Upper lobe of left lung (tissue), 6 donors: ENCODE measurements around the gene PTCD2. TPM values are rescaled to one million over a fixed set of nuclear protein-coding genes. Genes with fewer than 3 reads are reported as not detected.

Source experiments
- ATAC-seq, 2 donors: fragments of 200-7000 bp; cut with Tn5 transposase; one replicate each; pipeline ENCODE4 v1.9.1; 2022; ENCODE audit warnings: mild to moderate bottlenecking in 2 of 2, moderate library complexity in 2 of 2; ENCODE audit not compliant: low FRiP score in 2 of 2
- DNase-seq, 2 donors: peaks; one replicate each; pipeline ENCODE4 v3.0.0-alpha.2; 2019 to 2020
- H3K27ac ChIP-seq, 4 donors: fragments of 200-600 bp; sonication (generic); one replicate each; pipeline ENCODE4 v1.5.1; 2016 to 2019
- H3K27me3 ChIP-seq, 4 donors: fragments of 200-600 bp; sonication (generic); one replicate each; pipeline ENCODE4 v1.5.1; 2017 to 2019
- H3K36me3 ChIP-seq, 4 donors: fragments of 200-600 bp; sonication (generic); one replicate each; pipeline ENCODE4 v1.5.1; 2016 to 2019
- H3K4me1 ChIP-seq, 4 donors: fragments of 200-600 bp; sonication (generic); one replicate each; pipeline ENCODE4 v1.5.1; 2018 to 2019
- H3K4me3 ChIP-seq, 4 donors: fragments of 200-600 bp; sonication (generic); one replicate each; pipeline ENCODE4 v1.5.1; 2017 to 2019; ENCODE audit warnings: mild to moderate bottlenecking in 2 of 4, moderate library complexity in 1 of 4
- H3K9me3 ChIP-seq, 4 donors: fragments of 200-600 bp; sonication (generic); one replicate each; pipeline ENCODE4 v1.5.1; 2018 to 2019
- EP300 ChIP-seq, 4 donors: sonication (generic); formaldehyde crosslinking; IDR thresholded peaks; one replicate each; pipeline ENCODE4 v1.5.1; 2017; ENCODE audit warnings: antibody characterized with exemption in 4 of 4, control low read depth in 2 of 4
- POLR2A ChIP-seq, 4 donors: fragments of 450-650 bp; IDR thresholded peaks; one replicate each; pipeline ENCODE4 v1.5.1; 2016 to 2017; ENCODE audit warnings: antibody characterized with exemption in 4 of 4, mild to moderate bottlenecking in 2 of 4
- POLR2AphosphoS5 ChIP-seq, 2 donors: sonication (generic); formaldehyde crosslinking; IDR thresholded peaks; one replicate each; pipeline ENCODE4 v1.5.1; 2017; ENCODE audit warnings: antibody characterized with exemption in 2 of 2
- WGBS, 2 donors: methylation state at CpG; one replicate each; pipeline ENCODE4 v1.1.5; 2017 to 2018; 5-methylcytosine and 5-hydroxymethylcytosine counted together
- total RNA-seq, 6 donors: library from RNA; depleted of rRNA in 4 of 6; stranded (reverse); fragments of >200 nt in 4 of 6; gene quantifications; one replicate each; pipeline versions ENCODE4 v1.1.0 to v1.2.1, GENCODE V29; 2016 to 2021
- TF ChIP-seq, protein P1 (sequence below), 6 experiments: fragments of 450-650 bp in 4 of 6; fragments of 200-600 bp in 2 of 6; sonication (generic) in 2 of 6; IDR thresholded peaks; one replicate each; pipeline ENCODE4 v1.5.1; 2016 to 2019; ENCODE audit warnings: antibody characterized with exemption in 6 of 6
- donor health status: DM: no; HTN: no; CAD: no; lungs with moderate emphysema.
- donor health status: DM: no; HTN: yes; CAD: no; lungs with severe emphysema.

Gene PTCD2
- total RNA-seq, 6 donors from 2014 or later, result 3.1 to 17.8 (median 5.9) TPM

DNA sequence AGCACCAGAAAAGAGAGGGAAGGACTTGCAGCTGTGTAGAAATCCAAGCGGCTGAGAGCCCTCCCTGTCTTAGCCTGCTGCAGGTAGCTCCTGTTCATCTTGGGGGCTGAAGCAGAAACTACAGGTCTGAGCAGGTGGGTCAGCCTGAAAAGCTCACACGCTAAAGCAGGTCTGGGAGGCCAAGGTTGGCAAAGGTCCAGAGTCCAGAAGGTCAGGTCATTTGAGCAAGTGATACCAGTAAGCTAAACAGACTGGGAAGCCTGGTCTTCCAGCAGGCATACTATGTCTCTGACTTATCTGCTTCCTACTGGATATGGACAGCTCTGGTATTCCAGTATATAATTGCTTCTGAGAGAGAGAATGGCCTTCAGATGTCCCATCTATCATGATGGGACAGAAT lies 26.2 kb downstream of the PTCD2 start:
- peaks cover 0 to 38% (median 2%) of the 10 kb centered on the region in 4 donors for H3K36me3 ChIP-seq
- no peak for TF ChIP-seq POLR2A (IDR thresholded peaks at IDR 0.05)
- TF ChIP-seq, protein P1, sequence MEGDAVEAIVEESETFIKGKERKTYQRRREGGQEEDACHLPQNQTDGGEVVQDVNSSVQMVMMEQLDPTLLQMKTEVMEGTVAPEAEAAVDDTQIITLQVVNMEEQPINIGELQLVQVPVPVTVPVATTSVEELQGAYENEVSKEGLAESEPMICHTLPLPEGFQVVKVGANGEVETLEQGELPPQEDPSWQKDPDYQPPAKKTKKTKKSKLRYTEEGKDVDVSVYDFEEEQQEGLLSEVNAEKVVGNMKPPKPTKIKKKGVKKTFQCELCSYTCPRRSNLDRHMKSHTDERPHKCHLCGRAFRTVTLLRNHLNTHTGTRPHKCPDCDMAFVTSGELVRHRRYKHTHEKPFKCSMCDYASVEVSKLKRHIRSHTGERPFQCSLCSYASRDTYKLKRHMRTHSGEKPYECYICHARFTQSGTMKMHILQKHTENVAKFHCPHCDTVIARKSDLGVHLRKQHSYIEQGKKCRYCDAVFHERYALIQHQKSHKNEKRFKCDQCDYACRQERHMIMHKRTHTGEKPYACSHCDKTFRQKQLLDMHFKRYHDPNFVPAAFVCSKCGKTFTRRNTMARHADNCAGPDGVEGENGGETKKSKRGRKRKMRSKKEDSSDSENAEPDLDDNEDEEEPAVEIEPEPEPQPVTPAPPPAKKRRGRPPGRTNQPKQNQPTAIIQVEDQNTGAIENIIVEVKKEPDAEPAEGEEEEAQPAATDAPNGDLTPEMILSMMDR (IDR thresholded peaks at IDR 0.05), result no peak
- no peak for TF ChIP-seq POLR2AphosphoS5 (IDR thresholded peaks at IDR 0.05)
- no peak for TF ChIP-seq EP300 (IDR thresholded peaks at IDR 0.05)
- ATAC-seq, result no peak
- no peaks in the 10 kb centered on the region for H3K9me3 ChIP-seq
- no peak overlapping the region for H3K4me3 ChIP-seq
- H3K4me1 ChIP-seq, result no peaks in the 10 kb centered on the region
- no peaks in the 10 kb centered on the region for H3K27me3 ChIP-seq
- H3K27ac ChIP-seq, result no peak overlapping the region
- 91 to 92% methylated on average over 2 of the region's 2 CpGs for WGBS, 2 donors
- no peak for DNase-seq

DNA sequence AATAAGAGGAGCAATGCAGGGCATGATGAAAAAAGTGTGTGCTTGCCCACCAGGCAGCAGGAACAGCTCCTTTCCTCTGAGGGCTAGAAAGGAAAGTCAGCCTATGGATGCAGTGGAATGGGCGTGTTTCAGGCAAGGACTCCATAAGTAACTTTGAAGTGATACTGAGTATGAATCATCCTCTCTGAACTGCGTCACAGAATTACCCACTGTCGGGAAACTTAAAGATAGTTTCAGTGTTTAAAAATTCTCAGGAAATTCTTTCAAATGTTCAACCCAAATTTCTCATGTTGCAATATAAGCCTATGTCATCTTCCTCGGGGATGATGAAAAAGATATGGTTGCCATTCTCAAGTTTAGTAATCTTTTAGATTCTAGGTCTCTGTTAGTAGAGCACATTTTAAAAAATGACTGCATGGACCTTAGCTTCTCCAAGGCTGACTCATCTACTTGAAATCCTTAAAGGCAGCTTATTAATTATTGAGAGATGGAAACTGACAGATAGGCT lies 27.7 kb downstream of the PTCD2 start:
- Histone ChIP-seq H3K4me3 (no peak overlapping the region), H3K27ac (no peak overlapping the region), H3K27me3 (no peaks in the 10 kb centered on the region), H3K4me1 (no peaks in the 10 kb centered on the region), H3K9me3 (no peaks in the 10 kb centered on the region), H3K36me3 (peaks cover 0 to 26% (median 2%) of the 10 kb centered on the region in 4 donors)
- ATAC-seq, result peak in 1 of 2 donors; percentile 89
- WGBS, 2 donors, result 66 to 84% methylated on average over 4 of the region's 4 CpGs
- no peak for DNase-seq
- TF ChIP-seq EP300 (IDR thresholded peaks at IDR 0.05) (no peak), POLR2A (IDR thresholded peaks at IDR 0.05) (no peak), POLR2AphosphoS5 (IDR thresholded peaks at IDR 0.05) (no peak)
- TF ChIP-seq, protein P1 (IDR thresholded peaks at IDR 0.05), result no peak

DNA sequence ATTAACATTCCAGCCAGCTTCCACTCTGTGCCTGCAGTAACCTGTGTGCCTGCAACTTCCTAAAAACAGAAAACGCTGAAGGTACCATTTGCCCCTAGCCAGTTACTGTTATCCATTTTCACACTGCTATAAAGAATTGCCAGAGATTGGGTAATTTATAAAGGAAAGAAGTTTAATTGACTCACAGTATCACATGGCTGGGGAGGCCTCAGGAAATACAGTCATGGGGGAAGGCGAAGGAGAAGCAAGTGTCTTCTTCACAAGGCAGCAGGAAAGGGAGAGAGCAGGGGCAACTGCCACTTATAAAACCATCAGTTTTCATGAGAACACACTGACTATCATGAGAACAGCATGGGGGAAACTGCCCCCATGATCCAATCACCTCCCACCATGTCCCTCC lies 31.2 kb downstream of the PTCD2 start:
- Histone ChIP-seq H3K27me3 (no peaks in the 10 kb centered on the region), H3K4me3 (no peak overlapping the region), H3K4me1 (no peaks in the 10 kb centered on the region), H3K27ac (no peak overlapping the region), H3K36me3 (peaks cover 0 to 4% (median 0%) of the 10 kb centered on the region in 4 donors), H3K9me3 (no peaks in the 10 kb centered on the region)
- 84 to 100% methylated on average over 2 of the region's 2 CpGs for WGBS, 2 donors
- ATAC-seq, result no peak
- DNase-seq, result no peak
- TF ChIP-seq POLR2A (IDR thresholded peaks at IDR 0.05), result no peak
- no peak for TF ChIP-seq POLR2AphosphoS5 (IDR thresholded peaks at IDR 0.05)

DNA sequence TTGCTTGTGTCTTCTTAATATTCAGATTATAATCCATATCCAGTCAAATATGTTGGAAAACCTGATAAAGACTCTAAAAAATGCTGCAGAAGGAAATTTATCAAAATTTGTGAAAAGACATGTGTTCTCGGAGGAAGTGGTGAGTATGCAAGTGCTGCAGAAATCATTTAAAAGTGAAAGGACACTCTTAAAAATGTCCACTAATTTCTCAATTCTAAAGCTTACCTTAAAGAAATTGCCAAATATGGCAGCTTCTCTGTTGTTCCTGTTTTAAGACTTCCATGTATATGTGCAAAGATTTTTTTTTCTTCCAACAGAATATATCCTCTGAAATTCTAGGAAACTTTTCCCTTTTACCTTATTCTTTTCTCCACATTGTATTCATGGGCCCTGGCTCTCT lies 32.4 kb downstream of the PTCD2 start:
- Histone ChIP-seq H3K4me1 (no peaks in the 10 kb centered on the region), H3K4me3 (no peak overlapping the region), H3K27ac (no peak overlapping the region), H3K9me3 (no peaks in the 10 kb centered on the region), H3K36me3 (no peaks in the 10 kb centered on the region), H3K27me3 (no peaks in the 10 kb centered on the region)
- WGBS, 2 donors, result 71 to 84% methylated on average over 1 of the region's 1 CpG
- DNase-seq (no peak), ATAC-seq (no peak)
- no peak for TF ChIP-seq POLR2A (IDR thresholded peaks at IDR 0.05)
- TF ChIP-seq, protein P1 (IDR thresholded peaks at IDR 0.05), result no peak
- no peak for TF ChIP-seq EP300 (IDR thresholded peaks at IDR 0.05)
- no peak for TF ChIP-seq POLR2AphosphoS5 (IDR thresholded peaks at IDR 0.05)

DNA sequence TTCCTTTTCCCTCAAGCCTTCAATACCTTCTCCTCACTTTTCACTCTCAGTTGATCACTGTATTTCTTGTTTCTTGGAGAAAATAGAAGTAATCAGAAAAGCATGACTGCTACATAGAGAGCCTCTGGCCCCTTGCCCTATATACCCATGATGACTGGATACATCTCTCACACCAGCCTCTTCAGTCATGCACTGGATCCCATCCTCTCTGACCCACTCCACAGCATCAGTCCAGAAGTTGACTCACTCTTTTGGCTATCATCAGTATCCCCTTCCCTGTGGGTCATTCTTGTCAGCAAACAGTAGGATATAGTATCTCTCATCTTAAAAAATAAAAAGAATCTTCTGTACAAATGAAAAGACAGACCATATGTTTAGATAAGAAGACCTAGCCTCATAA lies 32.9 kb downstream of the PTCD2 start:
- no peaks in the 10 kb centered on the region for H3K9me3 ChIP-seq
- DNase-seq (no peak), ATAC-seq (no peak)
- H3K27me3 ChIP-seq, result no peaks in the 10 kb centered on the region
- H3K27ac ChIP-seq, result no peak overlapping the region
- H3K4me1 ChIP-seq, result no peaks in the 10 kb centered on the region
- H3K36me3 ChIP-seq, result no peaks in the 10 kb centered on the region
- H3K4me3 ChIP-seq, result no peak overlapping the region
- TF ChIP-seq EP300 (IDR thresholded peaks at IDR 0.05) (no peak), POLR2AphosphoS5 (IDR thresholded peaks at IDR 0.05) (no peak), POLR2A (IDR thresholded peaks at IDR 0.05) (no peak)
- TF ChIP-seq, protein P1 (IDR thresholded peaks at IDR 0.05), result no peak
